Measurements from ENCODE around the gene ZNF407. TPM values are rescaled to one million over a fixed set of nuclear protein-coding genes. Genes with fewer than 3 reads are reported as not detected.
A peak's percentile ranks its signal among the peaks of the same experiment; 100 is the strongest.
"Not testable (repeated sequence)": the region's sequence is repeated elsewhere in the genome, so short reads cannot be mapped to it uniquely, and the experiment has no call there.

Gene ZNF407
- 10 to 100 TPM; 16.5 to 22.1 TPM for total RNA-seq

- Mint-ChIP-seq H3K27ac (peak within 1 kb of the TSS; percentile 98), H3K9me3 (peaks cover 0 to 8% of the 10 kb centered on the region in 2 donors), H3K36me3 (peaks cover 35 to 55% of the 10 kb centered on the region in 2 donors)
- ATAC-seq = peak; percentile 83
- DNase-seq (ENCODE audit: low spot score in 2 of 2) = peak; percentile 84 to 89
These were observed at the start of gene ZNF407 for GRCh38 chr18:74597662-74598349. Gene ZNF407, plus strand, starts transcription at chr18:74597870. Its CDS starts 33,150 bp downstream, at chr18:74631020.

DNA sequence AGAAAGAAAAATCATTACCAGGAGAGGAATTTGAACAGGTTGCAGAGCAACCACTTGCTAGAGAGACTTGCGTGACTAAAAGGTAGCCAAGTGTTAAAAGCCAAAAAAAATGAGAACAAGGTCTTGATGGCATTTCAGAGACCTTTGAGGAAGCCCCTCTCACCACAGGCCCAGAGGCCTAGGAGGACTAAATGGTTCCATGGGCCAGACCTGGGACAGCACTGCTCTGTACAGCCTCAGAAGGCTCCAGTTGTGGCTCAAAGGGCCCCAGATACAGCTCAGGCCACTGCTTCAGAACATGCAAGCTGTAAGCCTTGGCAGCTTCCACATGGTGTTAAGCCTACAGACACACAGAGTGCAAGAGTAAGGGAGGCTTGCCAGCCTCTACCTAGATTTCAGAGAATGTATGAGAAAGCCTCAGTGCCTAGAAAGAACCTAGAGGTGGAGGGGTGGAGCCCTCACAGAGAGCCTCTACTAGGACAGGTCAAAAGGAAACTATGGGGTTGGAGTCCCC lies 48.0 kb upstream of the ZNF407 start:
- ATAC-seq (no peak), DNase-seq (ENCODE audit: low spot score in 2 of 2) (no peak)
- H3K36me3 Mint-ChIP-seq = peaks cover 0 to 16% of the 10 kb centered on the region in 2 donors
- H3K9me3 Mint-ChIP-seq = peaks cover 8 to 13% of the 10 kb centered on the region in 2 donors
- no peak overlapping the region for H3K27ac Mint-ChIP-seq

DNA sequence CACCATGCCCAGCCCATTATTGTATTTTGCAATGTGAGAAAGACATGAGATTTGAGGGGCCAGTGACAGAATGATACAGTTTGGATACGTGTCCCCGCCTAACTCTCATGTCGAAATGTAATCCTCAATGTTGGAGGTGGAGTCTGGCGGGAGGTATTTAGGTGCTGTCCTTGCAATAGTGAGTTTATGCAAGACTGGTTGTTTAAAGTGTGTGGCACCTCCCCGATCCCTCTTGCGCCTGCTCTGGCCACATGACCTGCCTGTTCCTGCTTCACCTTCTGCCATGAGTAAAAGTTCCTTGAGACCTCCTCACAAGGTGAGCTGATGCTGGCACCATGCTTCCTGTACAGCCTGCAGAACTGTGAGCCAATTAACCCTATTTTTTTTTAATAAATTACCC lies 46.8 kb upstream of the ZNF407 start:
- ATAC-seq = no peak
- Mint-ChIP-seq H3K36me3 (peaks cover 0 to 16% of the 10 kb centered on the region in 2 donors), H3K27ac (no peak overlapping the region), H3K9me3 (peaks cover 8 to 13% of the 10 kb centered on the region in 2 donors)
- DNase-seq (ENCODE audit: low spot score in 2 of 2) = no peak

DNA sequence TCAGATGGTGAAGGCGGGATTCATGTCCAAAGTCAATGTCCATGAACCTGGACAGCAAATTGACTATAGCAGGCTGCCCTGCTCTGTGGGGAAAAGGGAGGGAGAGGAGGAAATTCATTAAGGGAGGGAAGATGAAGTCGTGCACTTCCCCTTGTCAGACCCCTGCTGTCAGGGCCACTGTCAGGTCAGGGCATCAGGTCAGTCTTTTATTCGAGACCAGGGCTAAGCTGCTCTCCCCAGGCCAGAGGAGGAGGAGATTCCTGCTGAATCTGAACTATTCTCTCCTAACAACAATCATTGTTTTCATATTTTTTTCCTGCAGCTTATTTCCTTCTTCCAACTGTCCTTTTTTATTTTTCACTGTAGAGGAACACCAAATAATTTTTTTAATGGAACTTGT lies 46.2 kb upstream of the ZNF407 start:
- no peak for ATAC-seq
- H3K36me3 Mint-ChIP-seq = peaks cover 0 to 16% of the 10 kb centered on the region in 2 donors
- DNase-seq (ENCODE audit: low spot score in 2 of 2) = no peak
- H3K27ac Mint-ChIP-seq = no peak overlapping the region
- H3K9me3 Mint-ChIP-seq = peaks cover 8 to 13% of the 10 kb centered on the region in 2 donors

DNA sequence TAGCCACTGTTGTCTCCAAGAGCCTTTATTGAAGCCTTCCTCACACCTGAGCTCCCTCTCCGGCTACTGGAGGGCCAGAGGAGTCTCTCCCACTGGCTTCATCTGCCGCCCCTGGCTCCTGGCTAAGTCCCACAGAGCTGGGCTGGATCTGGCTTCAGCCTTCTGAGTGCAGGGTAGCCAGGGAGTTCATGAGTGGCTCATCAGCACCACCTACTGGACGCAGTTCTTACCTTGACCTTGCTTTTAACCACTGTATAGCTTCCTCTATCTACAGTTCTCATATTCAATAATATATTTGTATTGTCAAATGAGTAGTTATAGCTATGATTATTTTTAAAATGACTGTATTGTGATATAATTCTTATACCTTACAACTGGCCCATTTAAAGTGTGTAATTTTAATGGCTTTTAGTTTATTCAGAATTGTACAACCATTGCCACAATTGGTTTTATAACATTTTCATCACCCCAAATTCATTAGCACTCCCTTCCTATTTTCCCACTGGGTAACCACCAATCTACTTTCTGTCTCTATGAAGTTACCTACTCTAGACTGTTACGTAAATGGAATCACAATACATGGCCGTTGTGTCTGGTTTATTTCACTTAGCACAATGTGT lies 45.6 kb upstream of the ZNF407 start:
- Mint-ChIP-seq H3K9me3 (peaks cover 8 to 13% of the 10 kb centered on the region in 2 donors), H3K27ac (no peak overlapping the region), H3K36me3 (peaks cover 0 to 16% of the 10 kb centered on the region in 2 donors)
- DNase-seq (ENCODE audit: low spot score in 2 of 2) = peak; percentile 64 to 71
- peak; percentile 99 for ATAC-seq

- ATAC-seq (no peak), DNase-seq (ENCODE audit: low spot score in 2 of 2) (no peak)
- Mint-ChIP-seq H3K9me3 (no peaks in the 10 kb centered on the region), H3K36me3 (no peaks in the 10 kb centered on the region), H3K27ac (no peak overlapping the region)
These were observed 41.5 kb upstream of the ZNF407 start for GRCh38 chr18:74556126-74556525.

- no peak for DNase-seq (ENCODE audit: low spot score in 2 of 2)
- Mint-ChIP-seq H3K27ac (no peak overlapping the region), H3K9me3 (no peaks in the 10 kb centered on the region), H3K36me3 (no peaks in the 10 kb centered on the region)
- ATAC-seq = no peak
These were observed 39.6 kb upstream of the ZNF407 start for GRCh38 chr18:74558096-74558495.

GRCh38 chr18:74562131-74562730 lies 35.4 kb upstream of the ZNF407 start:
- DNase-seq (ENCODE audit: low spot score in 2 of 2) (no peak), ATAC-seq (no peak)
- no peak overlapping the region for H3K27ac Mint-ChIP-seq
- peaks cover 0 to 10% of the 10 kb centered on the region in 2 donors for H3K9me3 Mint-ChIP-seq
- H3K36me3 Mint-ChIP-seq = peaks cover 10 to 15% of the 10 kb centered on the region in 2 donors

DNA sequence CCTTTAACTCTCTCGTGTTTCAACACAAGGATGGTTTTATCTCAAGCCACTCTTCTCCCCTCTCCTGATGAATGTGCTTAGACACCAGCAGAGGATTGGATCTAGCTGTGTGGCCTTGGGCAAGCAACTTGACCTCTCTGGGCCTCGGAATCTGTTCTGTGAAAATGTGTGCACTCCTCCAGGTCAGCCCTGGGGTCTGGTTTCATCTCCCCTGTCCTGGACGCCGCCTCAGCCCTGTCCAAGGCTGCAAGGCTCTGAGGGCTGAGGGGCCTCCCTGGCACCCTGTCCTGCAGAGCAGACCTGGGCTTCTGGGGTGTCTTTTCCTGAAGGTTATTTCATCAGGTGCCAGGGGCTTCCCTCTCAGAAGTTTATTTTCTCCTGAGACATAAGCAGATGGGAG lies 34.9 kb upstream of the ZNF407 start:
- Mint-ChIP-seq H3K27ac (no peak overlapping the region), H3K36me3 (peaks cover 13 to 19% of the 10 kb centered on the region in 2 donors), H3K9me3 (peaks cover 0 to 14% of the 10 kb centered on the region in 2 donors)
- no peak for ATAC-seq
- DNase-seq (ENCODE audit: low spot score in 2 of 2) = no peak

GRCh38 chr18:74563999-74564398 lies 33.7 kb upstream of the ZNF407 start:
- no peak for ATAC-seq
- no peak overlapping the region for H3K27ac Mint-ChIP-seq
- H3K36me3 Mint-ChIP-seq = peaks cover 13 to 19% of the 10 kb centered on the region in 2 donors

DNA sequence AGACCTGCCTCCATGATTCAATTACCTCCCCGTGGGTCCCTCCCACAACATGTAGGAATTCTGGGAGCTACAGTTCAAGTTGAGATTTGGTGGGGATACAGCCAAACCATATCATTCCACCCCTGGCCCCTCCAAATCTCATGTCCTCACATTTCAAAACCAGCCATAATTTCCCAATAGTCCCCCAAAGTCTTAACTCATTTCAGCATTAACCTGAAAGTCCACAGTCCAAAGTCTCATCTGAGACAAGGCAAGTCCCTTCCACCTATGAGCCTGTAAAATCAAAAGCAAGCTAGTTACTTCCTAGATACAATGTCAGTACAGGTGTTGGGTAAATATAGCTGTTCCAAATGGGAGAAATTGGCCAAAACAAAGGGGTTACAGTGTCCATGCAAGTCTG lies 32.5 kb upstream of the ZNF407 start:
- Mint-ChIP-seq H3K36me3 (peaks cover 13 to 19% of the 10 kb centered on the region in 2 donors), H3K9me3 (peaks cover 0 to 14% of the 10 kb centered on the region in 2 donors)
- DNase-seq (ENCODE audit: low spot score in 2 of 2); ATAC-seq; H3K27ac Mint-ChIP-seq: not testable (repeated sequence)

More at GRCh38 chr18:74563999-74564398, 33.7 kb upstream of the ZNF407 start:
- peaks cover 0 to 14% of the 10 kb centered on the region in 2 donors for H3K9me3 Mint-ChIP-seq
- no peak for DNase-seq (ENCODE audit: low spot score in 2 of 2)

- H3K27ac Mint-ChIP-seq; DNase-seq (ENCODE audit: low spot score in 2 of 2); ATAC-seq: not testable (repeated sequence)
- peaks cover 13 to 19% of the 10 kb centered on the region in 2 donors for H3K36me3 Mint-ChIP-seq
- peaks cover 3 to 14% of the 10 kb centered on the region in 2 donors for H3K9me3 Mint-ChIP-seq
These were observed 31.7 kb upstream of the ZNF407 start for GRCh38 chr18:74565993-74566392.

- Mint-ChIP-seq H3K9me3 (peaks cover 3 to 14% of the 10 kb centered on the region in 2 donors), H3K36me3 (peaks cover 13 to 19% of the 10 kb centered on the region in 2 donors), H3K27ac (no peak overlapping the region)
- DNase-seq (ENCODE audit: low spot score in 2 of 2) = no peak
- ATAC-seq = no peak
These were observed 29.8 kb upstream of the ZNF407 start for GRCh38 chr18:74567822-74568221.

DNA sequence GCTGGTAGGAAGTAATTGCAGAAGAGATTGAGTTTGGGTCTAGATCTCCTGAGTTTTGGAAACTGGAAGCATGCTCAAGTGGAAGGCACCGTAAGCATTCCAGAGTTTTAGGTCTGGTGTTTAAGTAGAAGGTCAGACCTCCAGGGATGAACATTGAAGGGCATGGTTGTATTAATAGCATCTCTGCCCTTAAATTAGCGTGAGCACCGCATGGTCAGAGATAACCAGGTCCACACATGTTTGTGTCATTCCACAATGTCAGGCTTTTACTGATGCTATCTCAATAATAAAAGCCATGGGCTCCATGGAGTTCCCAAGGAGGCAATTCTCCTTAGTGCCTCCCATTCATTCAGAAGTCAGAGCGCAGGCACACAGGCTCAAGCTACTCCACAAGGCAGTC lies 28.3 kb upstream of the ZNF407 start:
- Mint-ChIP-seq H3K27ac (no peak overlapping the region), H3K9me3 (peaks cover 3 to 14% of the 10 kb centered on the region in 2 donors)
- no peak for ATAC-seq

GRCh38 chr18:74570266-74570665 lies 27.4 kb upstream of the ZNF407 start:
- H3K9me3 Mint-ChIP-seq = peaks cover 3 to 14% of the 10 kb centered on the region in 2 donors
- ATAC-seq = no peak
- no peak for DNase-seq (ENCODE audit: low spot score in 2 of 2)
- peaks cover 13 to 19% of the 10 kb centered on the region in 2 donors for H3K36me3 Mint-ChIP-seq
- no peak overlapping the region for H3K27ac Mint-ChIP-seq

More for the DNA sequence above, 28.3 kb upstream of the ZNF407 start:
- H3K36me3 Mint-ChIP-seq = peaks cover 13 to 19% of the 10 kb centered on the region in 2 donors
- DNase-seq (ENCODE audit: low spot score in 2 of 2) = no peak

DNA sequence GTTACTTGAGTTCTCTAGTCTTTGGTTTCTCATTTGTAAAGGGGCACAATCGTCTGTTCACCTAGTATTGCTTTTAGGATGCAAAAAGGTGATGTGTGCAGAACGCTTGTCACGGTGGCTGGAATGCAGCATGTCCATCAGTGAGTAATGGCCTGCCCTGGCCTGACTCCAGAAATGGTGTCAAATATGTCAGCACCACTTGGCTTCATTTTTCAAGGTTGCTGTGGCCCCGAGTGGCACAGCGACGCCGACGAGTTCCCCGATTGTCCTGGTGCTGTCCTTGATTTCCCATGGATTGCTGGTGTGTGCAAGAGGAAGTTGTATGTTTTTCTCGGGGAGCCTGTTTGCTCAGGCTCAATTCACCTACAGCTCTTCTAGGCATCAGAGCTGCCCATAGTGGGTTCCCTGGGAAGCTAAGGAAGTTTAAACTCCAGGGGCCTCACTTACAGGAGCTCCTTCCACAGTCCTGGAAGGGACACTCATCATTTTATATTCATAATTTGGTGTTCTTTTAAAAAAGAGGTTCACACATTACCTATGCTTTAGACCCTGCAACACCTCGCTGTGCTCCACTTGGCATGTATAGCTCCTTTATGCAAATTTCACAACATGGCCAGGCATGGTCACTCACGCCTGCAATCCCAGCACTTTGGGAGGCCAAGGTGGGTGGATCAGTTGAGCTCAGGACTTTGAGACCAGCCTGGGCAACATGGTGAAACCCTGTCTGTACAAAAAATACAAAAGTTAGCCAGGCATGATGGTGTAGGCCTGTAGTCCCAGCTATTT lies 25.6 kb upstream of the ZNF407 start:
- ATAC-seq (no peak), DNase-seq (ENCODE audit: low spot score in 2 of 2) (no peak)
- Mint-ChIP-seq H3K9me3 (peaks cover 3 to 5% of the 10 kb centered on the region in 2 donors), H3K27ac (no peak overlapping the region), H3K36me3 (peaks cover 4 to 6% of the 10 kb centered on the region in 2 donors)

Data from activated naive CD4-positive, alpha-beta T cell treated with anti-CD3 and anti-CD28 coated beads, Interleukin-2, amount 50 U/mL, for 72 hours (primary cell).